Tibial nerve (tissue), 4 donors: ENCODE measurements around the gene DEPP1.

Experiments used
- CTCF ChIP-seq, 5 experiments: fragments of 200-600 bp in 3 of 5; fragments of 450-650 bp in 2 of 5; sonication (generic) in 3 of 5; IDR thresholded peaks; one replicate each; pipeline ENCODE4 v1.5.1; 2016 to 2019; ENCODE audit warnings: antibody characterized with exemption in 5 of 5, mild to moderate bottlenecking in 3 of 5, moderate library complexity in 2 of 5
- EP300 ChIP-seq, 2 donors: sonication (generic); formaldehyde crosslinking; IDR thresholded peaks; one replicate each; pipeline ENCODE4 v1.6.1; 2017; ENCODE audit warnings: antibody characterized with exemption in 2 of 2, mild to moderate bottlenecking in 1 of 2
- POLR2A ChIP-seq, 2 donors: fragments of 450-650 bp; IDR thresholded peaks; one replicate each; pipeline ENCODE4 v1.6.1; 2017; ENCODE audit warnings: antibody characterized with exemption in 2 of 2, mild to moderate bottlenecking in 2 of 2, moderate library complexity in 2 of 2

- TF ChIP-seq CTCF (IDR thresholded peaks at IDR 0.05) = no peak
- no peak for TF ChIP-seq EP300 (IDR thresholded peaks at IDR 0.05)
- no peak for TF ChIP-seq POLR2A (IDR thresholded peaks at IDR 0.05)
Measured at GRCh38 chr10:44990965-44991364, 12.4 kb upstream of the DEPP1 start.
